ENCODE measurements around the gene ZNF142.

- TF ChIP-seq CTCF (IDR thresholded peaks at IDR 0.05), result no peak
- TF ChIP-seq POLR2A (IDR thresholded peaks at IDR 0.05), result peak in 1 of 2 donors; percentile 71
These were observed at the start of gene ZNF142, which contains the start of gene BCS1L for GRCh38 chr2:218659258-218659987.
